GM18867 (cell line): ENCODE data around the gene STARD3NL.
"Not testable (repeated sequence)": the region's sequence is repeated elsewhere in the genome, so short reads cannot be mapped to it uniquely, and the experiment has no call there.

ENCODE experiments used
- ATAC-seq: cut with Tn5 transposase; IDR thresholded peaks from one replicate; pipeline ENCODE4 v1.9.1; 2021; ENCODE audit warnings: mild to moderate bottlenecking, moderate library complexity; ENCODE audit not compliant: unreplicated experiment

The STARD3NL gene, protein sequence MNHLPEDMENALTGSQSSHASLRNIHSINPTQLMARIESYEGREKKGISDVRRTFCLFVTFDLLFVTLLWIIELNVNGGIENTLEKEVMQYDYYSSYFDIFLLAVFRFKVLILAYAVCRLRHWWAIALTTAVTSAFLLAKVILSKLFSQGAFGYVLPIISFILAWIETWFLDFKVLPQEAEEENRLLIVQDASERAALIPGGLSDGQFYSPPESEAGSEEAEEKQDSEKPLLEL

DNA sequence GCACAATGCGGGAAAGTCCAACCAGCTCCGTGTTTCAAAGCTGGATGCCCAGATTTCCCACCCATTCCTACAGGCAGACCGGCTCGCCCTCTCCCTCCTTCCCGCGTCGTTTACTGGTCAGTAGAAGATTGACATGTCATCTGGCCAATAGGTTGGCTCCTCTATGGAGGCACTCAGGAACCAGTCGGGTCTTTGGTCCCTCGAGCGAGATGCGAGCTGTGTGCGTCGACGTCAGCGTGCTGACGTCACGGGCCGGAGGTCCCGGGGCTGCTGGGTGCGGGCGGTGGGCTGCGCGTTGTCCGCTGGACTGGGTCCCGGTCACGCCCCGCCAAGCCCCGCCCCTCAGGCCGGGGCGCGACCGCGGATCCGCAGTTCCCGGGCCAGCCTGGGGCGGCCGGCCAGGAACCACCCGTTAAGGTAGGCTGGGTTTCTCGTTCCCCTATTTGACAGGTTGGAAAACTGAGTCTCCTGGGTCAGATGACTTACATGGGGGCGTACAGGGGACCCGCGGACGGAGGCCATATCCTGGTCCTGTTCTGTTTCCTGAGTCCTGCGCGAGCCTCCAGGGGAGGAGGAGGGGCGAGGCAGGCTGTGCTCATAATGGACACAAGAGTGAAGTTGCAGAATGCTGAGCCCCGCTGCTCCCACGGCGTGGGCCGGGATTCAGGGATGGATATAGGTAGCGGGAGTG, at the start of gene STARD3NL:
Gene STARD3NL, plus strand, starts transcription at position 242 of the 691 bp plus-strand sequence. CDS start 29,260 bp downstream, outside the sequence.
- ATAC-seq: peak; percentile 98

DNA sequence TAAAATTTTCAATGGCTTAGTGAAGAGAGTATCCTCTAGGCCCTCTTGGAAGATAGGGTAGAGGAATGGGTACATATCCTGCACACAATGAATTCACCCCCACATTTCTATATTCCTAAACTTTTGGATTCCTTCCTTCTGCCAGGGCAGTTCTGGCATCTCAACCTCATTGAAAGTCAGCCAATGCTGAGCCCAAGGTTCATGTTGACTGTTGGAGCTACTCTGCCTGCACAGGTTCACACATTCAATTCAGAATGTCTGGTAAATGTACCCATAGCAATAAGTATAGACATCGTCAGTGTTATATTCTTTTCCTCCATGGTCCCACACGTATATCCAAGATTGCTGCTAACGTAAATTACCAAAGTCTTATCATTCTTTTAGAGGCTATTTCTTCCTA, 48.9 kb upstream of the STARD3NL start:
- no peak for ATAC-seq

DNA sequence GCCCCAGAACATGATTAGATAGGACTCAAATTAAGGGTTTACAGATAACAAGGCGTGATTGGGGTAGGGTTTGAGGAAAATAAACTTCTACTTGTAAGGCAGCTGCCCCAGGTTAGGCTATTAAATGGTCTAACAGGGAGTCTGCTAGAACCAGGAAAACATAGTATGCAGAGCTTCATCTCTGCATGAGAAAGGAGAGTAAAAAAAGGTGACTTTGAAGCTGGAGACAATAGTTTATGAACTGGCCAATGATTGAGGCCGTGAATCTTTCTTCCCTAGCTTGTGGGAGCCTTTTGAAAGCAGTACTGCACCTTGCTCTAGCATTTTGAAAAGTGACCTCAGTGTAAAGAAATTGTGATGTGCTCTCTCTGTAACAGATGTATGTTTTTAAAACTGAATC, 48.5 kb upstream of the STARD3NL start:
- no peak for ATAC-seq

DNA sequence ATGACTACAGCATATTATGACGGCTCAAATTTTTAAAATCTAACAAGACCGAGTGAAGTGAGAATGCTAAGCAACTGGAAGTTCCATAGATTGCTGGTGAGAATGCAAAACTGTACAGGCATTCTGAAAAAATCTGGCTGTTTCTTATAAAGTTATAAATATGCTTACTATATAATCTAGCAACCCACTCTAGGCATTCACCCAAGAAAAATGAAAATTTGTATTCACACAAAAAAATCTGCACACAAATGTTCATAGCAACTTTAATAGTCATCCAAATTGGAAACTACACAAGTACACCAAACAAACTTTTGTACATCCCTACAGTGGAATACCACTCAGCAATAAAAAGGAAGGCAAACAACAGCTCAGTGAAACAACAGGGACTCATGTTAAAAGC, 39.9 kb upstream of the STARD3NL start:
- no peak for ATAC-seq

DNA sequence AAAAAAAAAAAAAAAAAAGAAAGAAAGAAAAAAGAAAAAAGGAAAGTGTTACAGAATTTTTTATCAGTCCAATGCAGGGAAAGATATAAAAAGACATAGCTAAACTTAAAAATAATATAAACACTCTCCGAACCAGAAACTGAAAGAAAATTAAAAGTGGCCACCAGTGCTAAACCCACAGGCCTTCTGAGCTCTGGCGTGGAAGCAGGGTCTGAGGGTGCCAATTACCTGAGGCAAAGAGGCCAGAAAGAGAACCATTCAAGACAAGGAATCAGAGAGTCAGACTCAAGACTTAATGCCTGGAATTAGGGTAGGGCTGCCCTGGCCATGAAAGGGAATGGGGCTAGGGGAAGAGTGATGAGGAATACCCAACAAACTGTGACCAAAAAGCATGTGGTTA, 36.9 kb upstream of the STARD3NL start:
- peak; percentile 33 for ATAC-seq

DNA sequence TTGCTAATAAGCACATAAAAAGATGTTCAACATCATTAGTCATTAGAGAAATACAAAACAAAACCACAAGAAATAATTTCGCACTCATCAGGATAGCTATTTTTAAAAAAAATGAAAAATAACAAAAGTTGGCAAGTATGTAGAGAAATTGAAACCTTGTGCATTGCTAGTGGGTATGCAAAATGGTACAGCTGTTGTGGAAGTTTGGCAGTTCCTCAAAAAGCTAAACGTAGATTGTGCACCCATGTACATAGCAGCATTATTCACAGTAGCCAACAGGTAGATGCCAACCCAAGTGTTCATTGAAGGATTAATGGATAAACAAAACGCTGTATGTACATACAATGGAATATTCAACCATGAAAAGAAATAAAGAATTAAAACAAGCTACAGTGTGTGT, 35.3 kb upstream of the STARD3NL start:
- peak; percentile 92 for ATAC-seq

DNA sequence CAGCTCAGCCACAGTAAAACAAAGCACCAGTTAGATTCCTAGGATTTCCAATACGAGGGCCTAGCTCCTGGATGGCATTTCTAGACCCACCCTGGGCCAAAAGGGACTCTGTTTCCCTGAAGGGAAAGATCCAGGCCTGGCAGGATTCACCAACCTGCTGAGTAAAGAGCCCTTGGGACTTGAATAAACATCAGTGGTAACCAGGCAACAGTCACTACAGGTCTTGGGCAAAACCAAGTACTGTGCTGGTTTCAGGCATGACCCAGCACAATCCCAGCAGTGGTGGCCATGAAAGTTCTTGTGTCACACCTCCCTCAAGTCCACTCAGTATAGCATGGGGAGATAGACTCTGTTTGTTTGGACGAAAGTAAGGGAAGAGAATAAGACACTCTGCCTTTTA, 31.0 kb upstream of the STARD3NL start:
- no peak for ATAC-seq

DNA sequence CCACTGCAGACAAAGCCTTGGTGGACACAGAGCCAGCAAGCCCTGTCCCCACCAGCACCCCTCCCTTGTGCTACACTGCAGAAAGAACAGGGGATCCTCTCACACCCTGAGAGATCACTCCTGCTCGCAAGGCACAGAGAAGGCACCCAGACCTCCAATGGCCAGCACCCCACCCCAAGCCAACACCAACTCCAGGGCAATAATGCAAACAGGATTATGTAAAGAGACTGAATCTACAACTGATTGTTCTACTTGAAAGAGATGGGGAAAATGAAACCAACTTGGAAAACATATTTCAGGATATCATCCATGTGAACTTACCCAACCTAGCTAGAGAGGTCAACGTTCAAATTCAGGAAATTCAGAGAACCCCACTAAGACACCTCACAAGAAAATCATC, 26.5 kb upstream of the STARD3NL start:
- no peak for ATAC-seq

DNA sequence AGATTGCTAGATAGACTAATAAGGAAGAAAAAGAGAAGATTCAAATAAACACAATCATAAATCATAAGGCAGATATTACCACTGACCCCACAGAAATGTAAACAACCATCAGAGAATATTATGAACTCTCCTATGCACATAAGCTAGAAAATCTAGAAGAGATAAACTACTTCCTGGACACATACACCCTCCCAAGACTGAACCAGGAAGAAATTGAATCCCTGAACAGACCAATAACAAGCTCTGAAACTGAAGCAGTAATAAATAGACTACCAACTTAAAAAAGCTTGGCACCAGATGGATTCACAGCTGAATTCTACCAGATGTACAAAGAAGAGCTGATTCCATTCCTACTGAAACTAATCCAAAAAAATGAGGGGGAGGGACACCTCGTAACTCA, 24.5 kb upstream of the STARD3NL start:
- no peak for ATAC-seq

DNA sequence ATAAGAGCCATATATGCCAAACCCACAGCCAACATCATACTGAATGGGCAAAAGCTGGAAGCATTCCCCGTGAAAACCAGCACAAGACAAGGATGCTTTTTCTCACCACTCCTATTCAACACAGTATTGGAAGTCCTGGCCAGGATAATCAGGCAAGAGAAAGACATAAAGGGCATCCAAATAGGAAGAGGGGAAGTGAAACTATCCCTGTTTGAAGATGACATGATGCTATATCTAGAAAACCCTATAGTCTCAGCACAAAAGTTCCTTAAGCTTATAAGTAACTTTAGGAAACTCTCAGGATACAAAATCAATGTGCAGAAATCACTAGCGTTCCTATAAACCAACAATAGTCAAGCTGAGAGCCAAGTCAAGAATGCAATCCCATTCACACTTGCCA, 23.8 kb upstream of the STARD3NL start:
- no peak for ATAC-seq

DNA sequence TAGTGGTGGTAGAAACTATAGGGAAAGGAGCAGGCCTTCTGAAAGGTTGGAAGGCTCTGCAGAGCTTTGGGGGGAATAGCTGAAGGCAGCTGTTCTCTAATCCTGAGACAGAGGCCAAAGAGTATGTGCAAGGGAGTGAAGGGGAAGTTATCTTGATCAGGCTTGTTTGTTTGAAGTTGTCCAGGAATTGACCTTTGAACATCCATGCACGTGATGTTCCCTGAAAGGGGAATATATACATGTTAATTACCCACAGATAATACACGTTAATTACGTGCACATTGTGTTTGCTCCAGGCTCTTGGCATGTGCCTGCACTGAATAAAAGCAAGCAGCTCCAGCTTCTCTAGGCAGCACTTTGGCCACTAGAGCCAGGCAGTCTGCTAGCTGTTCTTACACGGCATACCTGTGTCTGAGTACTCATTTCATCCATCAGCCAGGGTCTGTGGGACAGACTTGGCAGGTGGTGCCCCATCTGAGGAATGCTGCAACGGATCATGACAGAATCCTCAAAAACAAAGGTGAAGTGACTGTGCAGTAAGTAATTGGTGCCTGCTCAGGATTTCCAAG, 18.0 kb upstream of the STARD3NL start:
- ATAC-seq: no peak

DNA sequence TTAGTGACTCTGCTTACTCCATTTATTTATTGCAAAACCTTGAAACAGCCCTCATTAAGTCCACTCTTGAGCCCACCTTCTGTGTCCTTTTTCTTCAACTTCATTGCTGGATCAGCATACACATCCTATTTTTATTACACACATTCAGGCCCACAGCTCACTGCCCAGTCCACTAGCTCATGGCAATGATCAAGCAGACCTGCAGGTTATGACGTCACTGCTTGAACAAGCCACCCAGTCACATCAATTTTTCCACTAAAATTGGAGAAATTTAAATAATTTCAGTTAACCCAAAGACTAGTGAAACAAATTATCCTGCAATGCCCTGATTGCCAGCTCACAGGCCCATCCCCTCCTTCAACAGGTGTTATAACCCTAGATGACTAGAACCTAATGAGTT, 16.0 kb upstream of the STARD3NL start:
- ATAC-seq: no peak

DNA sequence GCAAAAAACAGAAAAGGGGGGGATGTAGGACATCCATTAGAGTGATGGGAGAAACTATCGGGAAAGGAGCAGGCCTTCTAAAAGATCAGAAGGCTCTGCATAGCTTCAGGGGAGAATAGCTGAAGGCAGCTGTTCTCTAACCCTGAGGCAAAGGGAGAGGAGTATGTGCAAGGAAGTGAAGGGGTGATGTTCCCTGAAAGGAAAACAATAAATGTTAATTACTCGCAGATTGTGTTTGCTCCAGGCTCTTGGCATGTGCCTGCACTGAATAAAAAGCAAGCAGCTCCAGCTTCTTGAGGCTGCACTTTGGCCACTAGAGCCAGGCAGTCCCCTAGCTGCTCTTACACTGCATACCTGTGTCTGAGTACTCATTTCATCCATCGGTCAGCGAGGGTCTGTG, 14.4 kb upstream of the STARD3NL start:
- no peak for ATAC-seq

DNA sequence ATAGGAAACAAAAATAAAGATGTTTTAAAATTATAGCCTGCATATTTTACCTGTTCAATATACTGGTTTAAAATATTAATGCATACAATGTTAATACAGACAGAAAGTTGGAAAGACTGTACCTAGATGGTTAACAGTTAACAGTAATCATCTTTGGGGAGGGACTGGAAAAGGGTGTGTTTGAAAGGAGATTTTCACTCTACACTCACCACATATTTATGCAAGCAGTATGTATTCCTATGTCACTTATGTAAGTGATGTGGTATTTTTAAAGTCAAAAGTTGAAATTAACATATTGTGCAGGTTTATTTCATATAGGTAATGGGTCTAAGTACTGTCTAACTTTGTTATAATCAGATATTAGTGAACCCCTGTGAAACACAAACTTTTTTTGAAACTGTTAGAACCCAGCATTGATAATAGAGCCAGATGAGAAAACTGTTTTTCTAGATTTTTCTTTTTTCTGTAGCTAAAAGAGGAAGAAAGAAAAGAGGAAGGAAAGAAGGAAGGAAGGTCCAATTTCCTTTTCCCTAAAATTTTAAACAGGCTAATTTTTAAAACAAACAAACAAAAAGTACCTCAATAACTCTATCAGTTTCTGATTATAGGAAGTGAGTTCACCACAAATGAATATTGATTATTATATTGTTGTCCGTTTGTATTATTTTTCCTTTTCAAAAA, 9.0 kb upstream of the STARD3NL start:
- no peak for ATAC-seq

DNA sequence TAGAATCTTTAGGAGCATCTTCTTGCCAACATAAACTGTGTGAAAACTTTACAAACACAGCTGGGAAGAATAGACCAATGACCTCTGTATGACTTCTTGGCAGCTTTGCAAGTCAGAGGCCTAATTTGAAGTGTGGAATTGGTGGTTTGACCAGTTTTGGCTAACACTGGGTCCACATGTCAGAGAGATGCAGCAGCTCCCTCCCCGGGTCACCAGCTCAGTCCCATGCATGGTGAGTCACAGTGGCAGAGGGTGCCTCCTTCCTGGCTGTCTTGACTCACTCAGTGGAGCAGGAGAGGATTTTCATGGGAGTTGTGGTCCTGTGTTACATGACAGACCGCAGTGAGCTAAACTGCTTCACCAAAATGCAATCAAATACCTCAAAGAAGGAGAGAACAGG, 8.2 kb upstream of the STARD3NL start:
- peak; percentile 84 for ATAC-seq

DNA sequence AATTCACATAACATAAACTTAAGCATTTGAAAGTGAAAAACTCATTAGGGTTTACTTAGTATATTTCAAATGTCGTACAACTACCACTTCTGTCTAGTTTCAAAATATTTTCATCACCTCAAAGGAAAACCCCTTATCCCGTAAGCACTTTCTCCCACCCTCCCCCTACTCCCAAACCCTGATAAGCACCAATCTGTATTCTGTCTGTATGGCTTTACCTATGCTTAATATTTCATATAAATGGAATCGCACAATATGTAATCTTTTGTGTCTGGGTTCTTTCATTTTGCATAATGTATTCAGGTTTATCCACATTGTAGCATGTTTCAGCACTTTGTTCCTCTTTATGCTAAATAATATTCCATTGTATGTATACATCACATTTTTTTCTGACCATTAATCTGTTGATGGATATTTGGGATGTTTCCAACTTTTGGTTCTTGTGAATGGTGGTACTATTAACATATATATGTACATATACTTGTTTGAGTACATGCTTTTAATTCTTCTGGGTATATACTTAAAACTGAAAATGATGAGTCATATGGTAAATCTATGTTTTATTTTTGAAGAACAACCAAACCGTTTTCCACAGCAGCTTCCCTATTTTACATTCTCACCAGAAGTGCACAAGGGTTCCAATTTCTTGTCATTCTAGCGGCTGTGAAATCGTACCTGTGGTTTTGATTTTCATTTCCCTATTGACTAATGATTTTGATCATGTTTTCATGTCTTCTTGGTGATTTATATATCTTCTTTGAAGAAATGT, 6.2 kb upstream of the STARD3NL start:
- peak; percentile 56 for ATAC-seq

DNA sequence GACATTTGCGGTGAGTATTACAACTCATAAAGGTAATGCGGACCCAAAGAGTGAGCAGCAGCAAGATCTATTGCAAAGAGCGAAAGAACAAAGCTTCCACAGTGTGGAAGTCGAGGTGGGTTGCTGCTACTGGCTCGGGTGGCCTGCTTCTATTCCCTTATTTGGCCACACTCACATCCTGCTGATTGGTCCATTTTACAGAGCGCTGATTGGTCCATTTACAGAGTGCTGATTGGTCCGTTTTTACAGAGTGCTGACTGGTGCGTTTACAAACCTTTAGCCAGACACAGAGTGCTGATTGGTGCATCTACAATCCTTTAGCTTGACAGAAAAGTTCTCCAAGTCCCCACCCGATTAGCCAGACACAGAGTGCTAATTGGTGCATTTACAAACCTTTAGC, 2.5 kb upstream of the STARD3NL start:
- ATAC-seq: not testable (repeated sequence)

DNA sequence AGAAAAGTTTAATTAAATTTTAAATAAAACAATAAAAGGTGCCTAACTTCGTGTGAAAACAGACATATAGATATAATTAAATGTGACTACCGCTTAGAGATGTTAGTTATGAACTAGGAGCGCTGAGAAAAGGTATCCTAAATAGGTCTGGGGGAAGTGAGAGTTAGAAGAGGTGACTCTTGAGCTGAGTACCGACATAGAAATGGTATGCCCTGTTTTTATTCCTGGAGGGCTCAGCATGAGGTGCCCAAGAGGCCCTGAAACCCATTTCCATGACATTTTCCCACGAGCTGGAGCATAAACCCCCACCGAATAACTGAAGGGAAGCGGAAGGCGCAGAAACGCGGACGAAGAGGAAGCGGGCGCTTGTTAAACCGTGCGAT, 433 bp upstream of the STARD3NL start:
- ATAC-seq: no peak

DNA sequence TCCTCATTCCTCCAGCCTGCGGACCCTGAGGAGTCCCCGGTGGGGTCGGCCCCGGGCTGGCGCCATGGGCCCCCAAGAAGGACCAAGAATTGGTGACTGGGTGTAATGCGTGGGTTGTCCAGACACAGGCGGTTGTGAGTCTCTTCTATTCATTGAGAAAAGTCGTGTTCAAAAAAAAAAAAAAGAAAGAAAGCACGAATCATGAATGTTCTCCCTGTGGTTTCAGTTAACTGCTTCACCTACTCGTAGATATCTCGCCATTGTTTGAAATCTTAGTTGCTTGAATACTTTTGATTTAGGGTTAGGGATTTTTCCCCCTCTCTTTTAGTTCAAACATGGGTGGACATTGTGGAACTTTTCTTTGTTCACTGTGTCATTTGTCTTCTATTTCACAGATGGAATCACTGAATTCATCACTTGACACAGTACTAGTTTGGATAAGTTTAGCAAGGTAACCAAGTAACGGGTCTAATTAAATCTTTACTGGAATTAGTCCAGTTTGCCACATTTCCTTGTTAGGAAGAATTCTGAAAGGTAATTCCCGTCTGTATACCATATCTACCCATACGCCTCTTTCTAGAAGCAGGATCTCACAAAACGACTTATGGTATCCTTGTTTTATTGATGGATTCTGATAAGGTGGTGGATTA, 775 bp downstream of the STARD3NL start:
- ATAC-seq: peak; percentile 38

DNA sequence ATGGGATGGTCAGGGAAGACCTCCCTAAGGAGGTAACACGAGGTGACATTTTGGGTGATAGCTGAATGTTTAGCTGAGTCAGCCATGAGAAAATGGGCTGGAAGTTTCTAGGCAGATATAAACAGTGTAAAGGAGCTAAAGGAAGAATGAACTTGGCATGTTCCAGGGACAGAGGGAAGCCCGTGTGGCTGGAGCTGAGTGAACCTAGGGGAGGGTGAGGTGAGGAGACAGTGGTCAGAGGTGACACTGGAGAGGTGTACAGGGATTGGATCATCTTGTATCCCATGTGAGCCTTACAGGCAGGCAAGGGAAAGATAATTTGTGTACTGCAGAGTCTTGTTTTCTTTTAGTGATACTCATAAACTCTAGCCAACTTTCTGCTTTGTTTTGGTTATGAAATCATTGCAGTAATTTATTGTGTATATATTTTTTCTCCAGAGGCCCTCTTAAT, 1.8 kb downstream of the STARD3NL start:
- no peak for ATAC-seq

DNA sequence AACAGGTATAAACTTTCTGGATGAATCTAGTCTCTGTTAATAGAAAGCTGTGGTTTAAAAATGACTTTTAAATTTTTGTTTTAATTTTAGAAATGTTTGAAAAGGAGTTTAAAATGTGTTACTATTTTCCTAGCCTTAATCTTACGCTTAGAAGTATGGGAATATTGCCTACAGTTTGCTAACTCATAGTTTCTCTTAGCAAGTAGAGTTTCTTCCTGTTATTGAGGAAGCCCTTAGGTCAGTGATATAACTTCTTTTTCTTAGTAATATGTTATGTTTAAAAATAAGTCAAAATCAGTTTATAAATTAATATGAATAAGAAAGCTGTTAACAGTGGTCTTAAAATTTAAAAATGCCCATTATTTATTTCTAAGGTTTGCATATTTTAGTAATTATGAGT, 3.1 kb downstream of the STARD3NL start:
- no peak for ATAC-seq
